Fibroblast of lung (primary cell): ENCODE measurements around the gene PI4K2B. TPM values are rescaled to one million over a fixed set of nuclear protein-coding genes. Genes with fewer than 3 reads are reported as not detected.
"Not testable (repeated sequence)": the region's sequence is repeated elsewhere in the genome, so short reads cannot be mapped to it uniquely, and the experiment has no call there.

Experiments
- DNase-seq, 2 donors: peaks; one replicate each; pipeline versions ENCODE4 v3.0.0 to v3.0.0-alpha.2; 2010; ENCODE audit warnings: low read depth in 2 of 2
- H2AFZ ChIP-seq: 2 replicates; pipeline ENCODE4 v1.5.1; 2012; ENCODE audit warnings: low read length, control low read depth, inconsistent platforms
- H3K27ac ChIP-seq: 2 replicates; pipeline ENCODE4 v1.5.1; 2011; ENCODE audit warnings: low read length, control low read depth; ENCODE audit not compliant: insufficient read depth
- H3K27me3 ChIP-seq: 2 replicates; pipeline ENCODE4 v1.5.1; 2011; ENCODE audit warnings: mild to moderate bottlenecking, low read length; ENCODE audit not compliant: control insufficient read depth, insufficient read depth
- H3K36me3 ChIP-seq: 2 replicates; pipeline ENCODE4 v1.5.1; 2011; ENCODE audit warnings: low read length; ENCODE audit not compliant: control insufficient read depth, insufficient read depth
- H3K4me1 ChIP-seq: 2 replicates; pipeline ENCODE4 v1.5.1; 2011; ENCODE audit warnings: low read length; ENCODE audit not compliant: control insufficient read depth, insufficient read depth; ENCODE audit errors: extremely low read depth
- H3K4me2 ChIP-seq: 2 replicates; pipeline ENCODE4 v1.5.1; 2011; ENCODE audit warnings: low read length, control low read depth; ENCODE audit not compliant: insufficient read depth; ENCODE audit errors: extremely low read depth
- H3K4me3 ChIP-seq, 4 experiments: fragments of 200-600 bp in 1 of 4; sonication (generic) in 1 of 4; replicated peaks in 1 of 4; 2 replicates each; pipeline ENCODE4 v1.5.1; 2011 to 2016; ENCODE audit warnings: low read length in 4 of 4, low read depth in 3 of 4, mild to moderate bottlenecking in 3 of 4, control low read depth in 2 of 4, inconsistent platforms in 1 of 4, mixed read lengths in 1 of 4; ENCODE audit not compliant: insufficient read depth in 1 of 4; ENCODE audit errors: control extremely low read depth in 1 of 4
- H3K79me2 ChIP-seq: 2 replicates; pipeline ENCODE4 v1.5.1; 2012; ENCODE audit warnings: mild to moderate bottlenecking, low read length, inconsistent platforms; ENCODE audit not compliant: control insufficient read depth, insufficient read depth
- H3K9ac ChIP-seq: 2 replicates; pipeline ENCODE4 v1.5.1; 2011; ENCODE audit warnings: mild to moderate bottlenecking, low read length, control low read depth; ENCODE audit not compliant: insufficient read depth
- H3K9me3 ChIP-seq: 2 replicates; pipeline ENCODE4 v1.5.1; 2012; ENCODE audit warnings: low read depth, low read length; ENCODE audit not compliant: control insufficient read depth, insufficient read depth
- H4K20me1 ChIP-seq: 2 replicates; pipeline ENCODE4 v1.5.1; 2011; ENCODE audit warnings: low read length; ENCODE audit not compliant: control insufficient read depth, insufficient read depth; ENCODE audit errors: extremely low read depth
- EZH2 ChIP-seq: IDR thresholded peaks from 2 replicates; pipeline ENCODE4 v1.5.1; 2012; ENCODE audit warnings: low read length, control low read depth, mild to moderate bottlenecking; ENCODE audit errors: missing control alignments
- polyA plus RNA-seq, 2 donors: library from polyadenylated mRNA; depleted of rRNA in 1 of 2; stranded (reverse) in 1 of 2; unstranded in 1 of 2; fragments of >200 nt; gene quantifications; 2 replicates each; pipeline ENCODE4 v1.2.1, GENCODE V29; 2011 to 2012; ENCODE audit warnings: missing spikeins in 1 of 2
- total RNA-seq: library from RNA; depleted of rRNA; stranded (reverse); fragments of >200 nt; gene quantifications from 2 replicates; pipeline ENCODE4 v1.2.1, GENCODE V29; 2014
- TF ChIP-seq, protein P1 (sequence below), 2 donors: IDR thresholded peaks in 1 of 2; conservative IDR thresholded peaks in 1 of 2; 1 replicate in 1 of 2; 2 replicates in 1 of 2; pipeline ENCODE4 v1.5.1; 2011 to 2012; ENCODE audit warnings: low read length in 2 of 2, control low read depth in 1 of 2, inconsistent platforms in 1 of 2, low read depth in 1 of 2, mild to moderate bottlenecking in 1 of 2

The PI4K2B gene
- total and polyA plus RNA-seq, 2 donors (not counting 1 experiment from before 2014, with no cell fraction given) = 21.0 to 23.9 TPM

DNA sequence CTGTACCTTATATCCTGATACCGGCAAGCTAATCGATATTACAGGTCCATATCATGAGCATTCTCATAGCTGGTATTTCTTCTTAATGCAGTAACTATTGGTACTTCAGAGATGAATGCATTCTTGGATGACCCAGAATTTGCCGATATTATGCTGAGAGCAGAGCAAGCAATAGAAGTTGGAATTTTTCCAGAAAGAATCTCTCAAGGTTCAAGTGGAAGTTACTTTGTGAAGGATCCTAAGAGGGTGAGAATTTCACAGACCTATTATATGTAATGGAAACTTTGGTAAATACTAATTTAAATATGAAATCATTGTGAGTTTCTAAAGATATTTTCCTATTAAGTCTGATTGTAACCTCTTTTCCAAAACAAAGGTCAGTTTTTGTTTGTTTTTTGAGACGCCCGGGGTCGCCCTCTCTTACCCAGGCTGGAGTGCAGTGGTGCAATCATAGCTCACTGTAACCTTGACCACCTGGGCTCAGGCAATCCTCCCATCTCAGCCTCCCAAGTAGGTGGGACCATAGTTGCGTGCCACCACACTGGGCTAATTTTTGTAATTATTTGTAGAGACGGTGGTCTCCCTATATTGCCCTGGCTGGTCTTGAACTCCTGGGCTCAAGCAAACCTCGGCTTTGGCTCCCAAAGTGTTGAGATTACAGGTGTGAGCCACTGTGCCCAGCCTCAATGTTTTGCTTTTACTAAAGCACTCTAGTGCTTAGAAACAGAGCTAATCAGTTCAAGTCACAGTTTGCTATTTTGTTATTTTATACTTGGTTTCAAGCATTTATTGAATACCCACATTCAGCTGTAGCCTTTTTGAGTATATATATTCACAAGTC is 18.6 kb downstream of the PI4K2B start:
- Histone ChIP-seq H3K4me3 (no peak overlapping the region), H4K20me1 (no peaks in the 10 kb centered on the region), H3K36me3 (no peaks in the 10 kb centered on the region), H3K4me2 (no peak overlapping the region), H3K9ac (no peak overlapping the region), H3K4me1 (no peaks in the 10 kb centered on the region), H2AFZ (no peak overlapping the region), H3K27ac (no peak overlapping the region), H3K27me3 (no peaks in the 10 kb centered on the region), H3K9me3 (no peaks in the 10 kb centered on the region), H3K79me2 (peaks cover 5% of the 10 kb centered on the region)
- TF ChIP-seq EZH2 = no peak
- TF ChIP-seq, protein P1, sequence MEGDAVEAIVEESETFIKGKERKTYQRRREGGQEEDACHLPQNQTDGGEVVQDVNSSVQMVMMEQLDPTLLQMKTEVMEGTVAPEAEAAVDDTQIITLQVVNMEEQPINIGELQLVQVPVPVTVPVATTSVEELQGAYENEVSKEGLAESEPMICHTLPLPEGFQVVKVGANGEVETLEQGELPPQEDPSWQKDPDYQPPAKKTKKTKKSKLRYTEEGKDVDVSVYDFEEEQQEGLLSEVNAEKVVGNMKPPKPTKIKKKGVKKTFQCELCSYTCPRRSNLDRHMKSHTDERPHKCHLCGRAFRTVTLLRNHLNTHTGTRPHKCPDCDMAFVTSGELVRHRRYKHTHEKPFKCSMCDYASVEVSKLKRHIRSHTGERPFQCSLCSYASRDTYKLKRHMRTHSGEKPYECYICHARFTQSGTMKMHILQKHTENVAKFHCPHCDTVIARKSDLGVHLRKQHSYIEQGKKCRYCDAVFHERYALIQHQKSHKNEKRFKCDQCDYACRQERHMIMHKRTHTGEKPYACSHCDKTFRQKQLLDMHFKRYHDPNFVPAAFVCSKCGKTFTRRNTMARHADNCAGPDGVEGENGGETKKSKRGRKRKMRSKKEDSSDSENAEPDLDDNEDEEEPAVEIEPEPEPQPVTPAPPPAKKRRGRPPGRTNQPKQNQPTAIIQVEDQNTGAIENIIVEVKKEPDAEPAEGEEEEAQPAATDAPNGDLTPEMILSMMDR (conservative IDR thresholded peaks at IDR 0.05 in 1 of 2, IDR thresholded peaks at IDR 0.05 in 1 of 2; ENCODE audit: low read depth in 1 of 2, low read length in 2 of 2) = no peak
- DNase-seq = no peak

DNA sequence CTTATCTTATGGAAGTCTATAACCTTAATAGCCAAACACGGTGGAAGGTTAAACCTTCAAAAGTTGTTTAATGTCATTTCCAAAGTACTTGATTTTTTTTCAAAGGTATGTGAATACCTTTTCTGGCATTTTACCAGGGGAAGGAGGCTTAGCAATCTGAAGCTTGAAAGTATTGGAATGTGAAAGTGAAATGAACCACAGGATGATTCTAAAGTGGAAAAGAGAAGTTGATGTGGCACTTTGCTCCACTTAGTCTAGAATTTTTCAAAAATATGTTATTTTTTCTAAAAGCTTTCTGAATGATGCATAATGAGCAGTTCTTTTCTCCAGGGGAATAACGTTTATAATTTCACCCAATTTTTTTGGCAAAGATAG is 19.2 kb downstream of the PI4K2B start:
- no peak overlapping the region for H3K4me2 ChIP-seq
- H3K27ac ChIP-seq = no peak overlapping the region
- no peak overlapping the region for H2AFZ ChIP-seq
- H3K4me3 ChIP-seq = no peak overlapping the region
- no peaks in the 10 kb centered on the region for H3K36me3 ChIP-seq
- DNase-seq = peak in 1 of 2 donors; percentile 22
- TF ChIP-seq, protein P1 (conservative IDR thresholded peaks at IDR 0.05 in 1 of 2, IDR thresholded peaks at IDR 0.05 in 1 of 2; ENCODE audit: low read depth in 1 of 2, low read length in 2 of 2) = no peak
- no peak for TF ChIP-seq EZH2
- H3K9me3 ChIP-seq = no peaks in the 10 kb centered on the region
- H3K4me1 ChIP-seq = no peaks in the 10 kb centered on the region
- no peaks in the 10 kb centered on the region for H3K27me3 ChIP-seq
- H4K20me1 ChIP-seq = no peaks in the 10 kb centered on the region
- peaks cover 3% of the 10 kb centered on the region for H3K79me2 ChIP-seq
- no peak overlapping the region for H3K9ac ChIP-seq

DNA sequence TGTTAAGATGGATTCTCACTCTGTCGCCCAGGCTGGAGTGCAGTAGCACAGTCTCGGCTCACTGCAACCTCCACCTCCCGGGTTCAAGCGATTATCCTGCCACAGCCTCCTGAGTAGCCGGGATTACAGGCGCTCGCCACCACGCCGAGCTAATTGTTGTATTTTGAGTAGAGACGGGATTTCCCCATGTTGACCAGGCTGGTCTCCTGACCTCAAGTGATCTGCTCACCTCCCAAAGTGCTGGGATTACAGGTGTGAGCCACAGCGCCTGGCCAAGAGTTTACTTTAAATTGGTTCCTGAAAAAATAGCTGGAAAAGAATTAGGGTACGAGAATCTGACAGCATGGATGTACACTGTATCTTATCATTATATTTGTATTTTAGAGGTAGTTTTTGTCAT is 20.0 kb downstream of the PI4K2B start:
- not testable (repeated sequence) for H3K36me3 ChIP-seq, H4K20me1 ChIP-seq, H3K9me3 ChIP-seq, H3K9ac ChIP-seq, H3K4me2 ChIP-seq, H2AFZ ChIP-seq, H3K27me3 ChIP-seq, H3K4me1 ChIP-seq, H3K4me3 ChIP-seq, H3K27ac ChIP-seq, H3K79me2 ChIP-seq, DNase-seq
